ENCODE measurements around the gene NR3C2.

DNA sequence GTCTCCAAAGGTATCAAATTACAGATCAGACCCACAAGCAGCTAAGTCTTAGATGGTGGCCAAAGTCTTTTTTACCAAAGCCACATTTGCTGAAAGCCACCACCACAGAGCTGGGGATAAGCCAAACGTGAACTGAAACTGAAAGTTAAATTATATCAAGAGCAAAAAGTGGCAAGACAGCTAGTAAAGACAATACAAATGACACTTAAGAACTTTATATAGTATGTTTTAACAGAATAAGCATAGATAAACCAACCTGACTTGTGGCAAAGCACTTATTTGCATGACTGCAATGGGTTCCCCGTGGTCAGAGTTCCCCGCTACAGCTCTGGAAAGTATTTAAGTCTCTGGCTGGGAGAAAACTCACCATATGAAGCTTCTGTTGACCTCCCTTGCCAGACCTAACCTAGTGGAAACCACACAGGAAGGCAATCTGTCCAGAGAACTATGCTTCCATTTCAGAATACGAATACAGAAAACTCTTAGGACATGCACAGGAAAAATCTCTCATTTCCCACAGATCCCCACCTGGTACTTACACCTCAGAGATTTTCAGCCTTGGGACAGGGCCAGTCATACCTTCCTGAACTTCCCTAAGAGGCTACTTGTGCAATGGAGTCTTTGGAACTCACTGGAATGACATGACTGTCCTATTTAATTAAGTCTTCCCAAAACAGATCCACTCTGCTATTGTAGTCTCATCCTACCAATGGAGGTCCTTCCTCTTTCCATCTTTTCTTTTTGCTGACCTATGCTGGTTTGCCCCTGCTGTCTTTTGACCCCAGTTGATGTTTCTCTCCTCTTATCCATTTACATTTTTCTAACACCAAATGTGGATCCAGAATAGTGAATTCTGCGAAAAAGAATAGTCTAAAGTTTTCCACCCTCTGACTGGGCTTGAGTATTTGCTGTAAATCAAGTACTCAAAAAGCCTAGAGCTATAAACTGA, 225.1 kb downstream of the NR3C2 start:
- TF ChIP-seq, protein P1, sequence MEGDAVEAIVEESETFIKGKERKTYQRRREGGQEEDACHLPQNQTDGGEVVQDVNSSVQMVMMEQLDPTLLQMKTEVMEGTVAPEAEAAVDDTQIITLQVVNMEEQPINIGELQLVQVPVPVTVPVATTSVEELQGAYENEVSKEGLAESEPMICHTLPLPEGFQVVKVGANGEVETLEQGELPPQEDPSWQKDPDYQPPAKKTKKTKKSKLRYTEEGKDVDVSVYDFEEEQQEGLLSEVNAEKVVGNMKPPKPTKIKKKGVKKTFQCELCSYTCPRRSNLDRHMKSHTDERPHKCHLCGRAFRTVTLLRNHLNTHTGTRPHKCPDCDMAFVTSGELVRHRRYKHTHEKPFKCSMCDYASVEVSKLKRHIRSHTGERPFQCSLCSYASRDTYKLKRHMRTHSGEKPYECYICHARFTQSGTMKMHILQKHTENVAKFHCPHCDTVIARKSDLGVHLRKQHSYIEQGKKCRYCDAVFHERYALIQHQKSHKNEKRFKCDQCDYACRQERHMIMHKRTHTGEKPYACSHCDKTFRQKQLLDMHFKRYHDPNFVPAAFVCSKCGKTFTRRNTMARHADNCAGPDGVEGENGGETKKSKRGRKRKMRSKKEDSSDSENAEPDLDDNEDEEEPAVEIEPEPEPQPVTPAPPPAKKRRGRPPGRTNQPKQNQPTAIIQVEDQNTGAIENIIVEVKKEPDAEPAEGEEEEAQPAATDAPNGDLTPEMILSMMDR (conservative IDR thresholded peaks at IDR 0.05; ENCODE audit: low read depth, low read length) = no peak
- TF ChIP-seq EZH2phosphoT487 (IDR thresholded peaks at IDR 0.05; ENCODE audit: borderline replicate concordance, low read length) = no peak
- TF ChIP-seq EZH2 (IDR thresholded peaks at IDR 0.05; ENCODE audit: low read length, unreplicated experiment) = no peak
